Panc1 (cell line): Measurements from ENCODE around the gene TCOF1.

Source experiments
- POLR2AphosphoS5 ChIP-seq: IDR thresholded peaks from 2 replicates; pipeline ENCODE4 v1.6.1; 2012; ENCODE audit warnings: mild to moderate bottlenecking, low read depth, low read length, moderate library complexity
- TF ChIP-seq, protein P1 (sequence below): fragments of 450-650 bp; IDR thresholded peaks from 2 replicates; pipeline ENCODE4 v1.5.1; 2017; ENCODE audit warnings: mild to moderate bottlenecking
- TF ChIP-seq, protein P2 (sequence below), 2 experiments: IDR thresholded peaks; 2 replicates each; pipeline ENCODE4 v1.6.1; 2011 to 2012; ENCODE audit warnings: low read depth in 2 of 2, control low read depth in 1 of 2, low read length in 1 of 2, mild to moderate bottlenecking in 1 of 2, moderate library complexity in 1 of 2; ENCODE audit not compliant: insufficient read depth in 1 of 2

DNA sequence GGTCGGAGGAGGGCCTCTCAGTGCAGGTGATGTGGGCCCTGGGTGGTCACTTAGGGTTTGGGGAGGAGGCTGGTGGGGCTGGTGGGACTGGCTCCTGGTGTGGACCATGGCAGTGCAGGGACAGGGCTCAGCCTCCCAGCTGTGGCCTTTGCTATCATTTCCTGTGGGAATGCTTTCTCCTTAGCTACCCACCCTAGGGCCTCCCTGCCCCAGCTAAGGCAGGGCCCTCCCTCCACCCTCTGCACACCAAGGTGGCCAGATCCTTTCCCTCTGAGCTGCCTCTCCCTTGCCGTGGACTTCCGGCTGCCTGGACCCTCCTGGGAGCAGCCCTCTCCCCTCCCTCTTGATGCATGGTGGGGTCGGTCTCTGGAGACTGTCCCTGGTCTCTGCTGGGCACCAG is 32.1 kb upstream of the TCOF1 start:
- TF ChIP-seq, protein P1, sequence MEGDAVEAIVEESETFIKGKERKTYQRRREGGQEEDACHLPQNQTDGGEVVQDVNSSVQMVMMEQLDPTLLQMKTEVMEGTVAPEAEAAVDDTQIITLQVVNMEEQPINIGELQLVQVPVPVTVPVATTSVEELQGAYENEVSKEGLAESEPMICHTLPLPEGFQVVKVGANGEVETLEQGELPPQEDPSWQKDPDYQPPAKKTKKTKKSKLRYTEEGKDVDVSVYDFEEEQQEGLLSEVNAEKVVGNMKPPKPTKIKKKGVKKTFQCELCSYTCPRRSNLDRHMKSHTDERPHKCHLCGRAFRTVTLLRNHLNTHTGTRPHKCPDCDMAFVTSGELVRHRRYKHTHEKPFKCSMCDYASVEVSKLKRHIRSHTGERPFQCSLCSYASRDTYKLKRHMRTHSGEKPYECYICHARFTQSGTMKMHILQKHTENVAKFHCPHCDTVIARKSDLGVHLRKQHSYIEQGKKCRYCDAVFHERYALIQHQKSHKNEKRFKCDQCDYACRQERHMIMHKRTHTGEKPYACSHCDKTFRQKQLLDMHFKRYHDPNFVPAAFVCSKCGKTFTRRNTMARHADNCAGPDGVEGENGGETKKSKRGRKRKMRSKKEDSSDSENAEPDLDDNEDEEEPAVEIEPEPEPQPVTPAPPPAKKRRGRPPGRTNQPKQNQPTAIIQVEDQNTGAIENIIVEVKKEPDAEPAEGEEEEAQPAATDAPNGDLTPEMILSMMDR: no peak
- TF ChIP-seq, protein P2, sequence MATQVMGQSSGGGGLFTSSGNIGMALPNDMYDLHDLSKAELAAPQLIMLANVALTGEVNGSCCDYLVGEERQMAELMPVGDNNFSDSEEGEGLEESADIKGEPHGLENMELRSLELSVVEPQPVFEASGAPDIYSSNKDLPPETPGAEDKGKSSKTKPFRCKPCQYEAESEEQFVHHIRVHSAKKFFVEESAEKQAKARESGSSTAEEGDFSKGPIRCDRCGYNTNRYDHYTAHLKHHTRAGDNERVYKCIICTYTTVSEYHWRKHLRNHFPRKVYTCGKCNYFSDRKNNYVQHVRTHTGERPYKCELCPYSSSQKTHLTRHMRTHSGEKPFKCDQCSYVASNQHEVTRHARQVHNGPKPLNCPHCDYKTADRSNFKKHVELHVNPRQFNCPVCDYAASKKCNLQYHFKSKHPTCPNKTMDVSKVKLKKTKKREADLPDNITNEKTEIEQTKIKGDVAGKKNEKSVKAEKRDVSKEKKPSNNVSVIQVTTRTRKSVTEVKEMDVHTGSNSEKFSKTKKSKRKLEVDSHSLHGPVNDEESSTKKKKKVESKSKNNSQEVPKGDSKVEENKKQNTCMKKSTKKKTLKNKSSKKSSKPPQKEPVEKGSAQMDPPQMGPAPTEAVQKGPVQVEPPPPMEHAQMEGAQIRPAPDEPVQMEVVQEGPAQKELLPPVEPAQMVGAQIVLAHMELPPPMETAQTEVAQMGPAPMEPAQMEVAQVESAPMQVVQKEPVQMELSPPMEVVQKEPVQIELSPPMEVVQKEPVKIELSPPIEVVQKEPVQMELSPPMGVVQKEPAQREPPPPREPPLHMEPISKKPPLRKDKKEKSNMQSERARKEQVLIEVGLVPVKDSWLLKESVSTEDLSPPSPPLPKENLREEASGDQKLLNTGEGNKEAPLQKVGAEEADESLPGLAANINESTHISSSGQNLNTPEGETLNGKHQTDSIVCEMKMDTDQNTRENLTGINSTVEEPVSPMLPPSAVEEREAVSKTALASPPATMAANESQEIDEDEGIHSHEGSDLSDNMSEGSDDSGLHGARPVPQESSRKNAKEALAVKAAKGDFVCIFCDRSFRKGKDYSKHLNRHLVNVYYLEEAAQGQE (IDR thresholded peaks at IDR 0.05; ENCODE audit: insufficient read depth in 1 of 2, low read depth in 2 of 2, low read length in 1 of 2): no peak
- TF ChIP-seq POLR2AphosphoS5: no peak
